IMR-90 (cell line): ENCODE results near the gene C10orf67. TPM values are rescaled to one million over a fixed set of nuclear protein-coding genes. Genes with fewer than 3 reads are reported as not detected.
A peak's percentile ranks its signal among the peaks of the same experiment; 100 is the strongest.

Experiments
- ATAC-seq: fragments of 200-7000 bp; cut with Tn5 transposase; 2 replicates; pipeline ENCODE4 v1.9.1; 2020; ENCODE audit warnings: low read depth, mild to moderate bottlenecking, moderate library complexity
- BruUV-seq: library from RNA; stranded (reverse); fragments of 400-500 nt; replicated peaks from 2 replicates; lab custom pipeline; 2021; lab: Mats Ljungman, UMichigan
- CTCF ChIA-PET: fragments of 300-600 bp; formaldehyde crosslinking; extraction: SDS; loops from one replicate; lab custom pipeline; 2021; ENCODE audit warnings: antibody characterized with exemption; lab: Yijun Ruan, JAX
- POLR2A ChIA-PET: fragments of 300-600 bp; sonication (Branson Sonifier 250); formaldehyde crosslinking; loops from one replicate; lab custom pipeline; 2022; ENCODE audit warnings: antibody characterized with exemption; ENCODE audit not compliant: unreplicated experiment; lab: Charles Lee
- DNase-seq: peaks from one replicate; pipeline ENCODE4 v3.0.0; 2013
- H2AFZ ChIP-seq: replicated peaks from 2 replicates; pipeline ENCODE3; 2013; ENCODE audit warnings: low read length, mild to moderate bottlenecking; ENCODE audit not compliant: poor library complexity
- H2AK5ac ChIP-seq: 2 replicates; pipeline ENCODE4 v1.6.1; 2013; ENCODE audit warnings: low read depth, low read length, inconsistent platforms
- H2AK9ac ChIP-seq: replicated peaks from 2 replicates; pipeline ENCODE3; 2013; ENCODE audit warnings: mild to moderate bottlenecking, low read depth, low read length, moderate library complexity; ENCODE audit not compliant: poor library complexity
- H2BK120ac ChIP-seq: 2 replicates; pipeline ENCODE4 v1.6.1; 2013; ENCODE audit warnings: low read depth, low read length, inconsistent platforms
- H2BK15ac ChIP-seq: 3 replicates; pipeline ENCODE4 v1.6.1; 2013; ENCODE audit warnings: low read depth, low read length, inconsistent platforms
- H2BK20ac ChIP-seq: 2 replicates; pipeline ENCODE4 v1.6.1; 2013; ENCODE audit warnings: low read depth, mild to moderate bottlenecking, inconsistent platforms, low read length, moderate library complexity
- H2BK5ac ChIP-seq: 2 replicates; pipeline ENCODE4 v1.6.1; 2013; ENCODE audit warnings: mild to moderate bottlenecking, low read depth, low read length, inconsistent platforms; ENCODE audit not compliant: poor library complexity, severe bottlenecking
- H3K14ac ChIP-seq: replicated peaks from 2 replicates; pipeline ENCODE4 v1.6.1; 2013; ENCODE audit warnings: low read depth, low read length, inconsistent platforms
- H3K18ac ChIP-seq: 2 replicates; pipeline ENCODE4 v1.6.1; 2013; ENCODE audit warnings: low read depth, low read length, control low read depth
- H3K23ac ChIP-seq: 2 replicates; pipeline ENCODE4 v1.6.1; 2013; ENCODE audit warnings: low read depth, low read length, inconsistent platforms
- H3K27ac ChIP-seq: 2 replicates; pipeline ENCODE4 v1.5.1; 2013; ENCODE audit warnings: mild to moderate bottlenecking, control low read depth, low read length; ENCODE audit not compliant: insufficient read depth
- H3K27me3 ChIP-seq: 2 replicates; pipeline ENCODE4 v1.6.1; 2013; ENCODE audit warnings: low read length; ENCODE audit not compliant: control insufficient read depth, insufficient read depth
- H3K36me3 ChIP-seq: 2 replicates; pipeline ENCODE4 v1.6.1; 2013; ENCODE audit warnings: low read length, mixed read lengths; ENCODE audit not compliant: control insufficient read depth, insufficient read depth
- H3K4ac ChIP-seq: 2 replicates; pipeline ENCODE4 v1.6.1; 2013; ENCODE audit warnings: low read depth, low read length, inconsistent platforms
- H3K4me1 ChIP-seq: 2 replicates; pipeline ENCODE4 v1.6.1; 2013; ENCODE audit warnings: low read length, mixed read lengths; ENCODE audit not compliant: control insufficient read depth, insufficient read depth
- H3K4me2 ChIP-seq: 2 replicates; pipeline ENCODE4 v1.6.1; 2013; ENCODE audit warnings: low read depth, mild to moderate bottlenecking, control low read depth, low read length, moderate library complexity
- H3K4me3 ChIP-seq: 2 replicates; pipeline ENCODE4 v1.5.1; 2013; ENCODE audit warnings: low read depth, mild to moderate bottlenecking, control low read depth, low read length, moderate library complexity; ENCODE audit not compliant: insufficient read depth
- H3K56ac ChIP-seq: 2 replicates; pipeline ENCODE4 v1.6.1; 2013; ENCODE audit warnings: low read length, inconsistent platforms; ENCODE audit not compliant: insufficient read depth; ENCODE audit errors: extremely low read depth
- H3K79me1 ChIP-seq, 2 experiments: 2 replicates each; pipeline ENCODE4 v1.6.1; 2013; ENCODE audit warnings: low read length in 2 of 2, inconsistent platforms in 1 of 2, low read depth in 1 of 2
- H3K9ac ChIP-seq: 2 replicates; pipeline ENCODE4 v1.6.1; 2013; ENCODE audit warnings: low read depth, low read length, control low read depth
- H3K9me1 ChIP-seq: 2 replicates; pipeline ENCODE4 v1.6.1; 2013; ENCODE audit warnings: low read length, inconsistent platforms; ENCODE audit not compliant: insufficient read depth
- H3K9me3 ChIP-seq: 2 replicates; pipeline ENCODE4 v1.6.1; 2013; ENCODE audit warnings: low read length; ENCODE audit not compliant: control insufficient read depth, insufficient read depth
- H4K20me1 ChIP-seq: 2 replicates; pipeline ENCODE4 v1.6.1; 2013; ENCODE audit warnings: low read length, inconsistent platforms; ENCODE audit not compliant: insufficient read depth
- H4K5ac ChIP-seq: 2 replicates; pipeline ENCODE4 v1.6.1; 2013; ENCODE audit warnings: mild to moderate bottlenecking, low read depth, low read length, control low read depth
- H4K8ac ChIP-seq, 2 experiments: 2 replicates each; pipeline ENCODE4 v1.6.1; 2013; ENCODE audit warnings: low read depth in 2 of 2, low read length in 2 of 2, control low read depth in 1 of 2, inconsistent platforms in 1 of 2
- H4K91ac ChIP-seq: 2 replicates; pipeline ENCODE4 v1.6.1; 2013; ENCODE audit warnings: low read depth, low read length, inconsistent platforms; ENCODE audit not compliant: insufficient read depth
- MXI1 ChIP-seq: IDR thresholded peaks from 2 replicates; pipeline ENCODE4 v1.6.1; 2012; ENCODE audit warnings: low read depth, mild to moderate bottlenecking, low read length, moderate library complexity, borderline replicate concordance
- POLR2A ChIP-seq: IDR thresholded peaks from 2 replicates; pipeline ENCODE4 v1.6.1; 2012; ENCODE audit warnings: mild to moderate bottlenecking, low read depth, low read length
- SMC3 ChIP-seq: fragments of 150-350 bp; IDR thresholded peaks from 2 replicates; pipeline ENCODE4 v1.6.1; 2016; ENCODE audit warnings: low read depth, mild to moderate bottlenecking, antibody characterized with exemption, low read length, moderate library complexity
- WGBS, 2 experiments: methylation state at CpG; one replicate each; pipeline versions ENCODE4 v1.1.5 to v1.1.7; 2013; ENCODE audit warnings: missing lambda C conversion rate in 2 of 2; ENCODE audit not compliant: insufficient read length in 1 of 2; ENCODE audit errors: extremely low coverage in 2 of 2; 5-methylcytosine and 5-hydroxymethylcytosine counted together
- dilution Hi-C: fragments of 300-500 bp; cut with HindIII; formaldehyde crosslinking; loops from one replicate; pipeline ENCODE4 v1.14.3; 2018; ENCODE audit warnings: low sequenced_read_pairs; ENCODE audit not compliant: unreplicated experiment
- in situ Hi-C: fragments of 300-500 bp; cut with MboI; formaldehyde crosslinking; loops from 3 replicates; pipeline ENCODE4 v1.14.3; 2019; ENCODE audit warnings: low sequenced_read_pairs, inconsistent platforms, mixed read lengths
- intact Hi-C: fragments of 100-400 bp; cut with micrococcal nuclease; formaldehyde crosslinking; loops from 2 replicates; pipeline ENCODE4 v1.10.0; 2022
- polyA plus RNA-seq, 3 experiments: library from polyadenylated mRNA; depleted of rRNA; stranded (reverse); fragments of >200 nt; gene quantifications; 2 replicates each; pipeline ENCODE4 v1.2.3, GENCODE V29; 2012; ENCODE audit warnings: low replicate concordance in 1 of 3
- total RNA-seq: library from RNA; depleted of rRNA; stranded (reverse); fragments of >200 nt; gene quantifications from 2 replicates; pipeline ENCODE4 v1.2.3, GENCODE V29; 2012

Gene C10orf67
- total and polyA plus RNA-seq, 2 of the 4 experiments (the other 2 are of a cell fraction): 0.15 to 0.18 TPM

- TF ChIP-seq SMC3: no peak
Observed at GRCh38 chr10:23172429-23173213, 172.0 kb downstream of the C10orf67 start (continued).

DNA sequence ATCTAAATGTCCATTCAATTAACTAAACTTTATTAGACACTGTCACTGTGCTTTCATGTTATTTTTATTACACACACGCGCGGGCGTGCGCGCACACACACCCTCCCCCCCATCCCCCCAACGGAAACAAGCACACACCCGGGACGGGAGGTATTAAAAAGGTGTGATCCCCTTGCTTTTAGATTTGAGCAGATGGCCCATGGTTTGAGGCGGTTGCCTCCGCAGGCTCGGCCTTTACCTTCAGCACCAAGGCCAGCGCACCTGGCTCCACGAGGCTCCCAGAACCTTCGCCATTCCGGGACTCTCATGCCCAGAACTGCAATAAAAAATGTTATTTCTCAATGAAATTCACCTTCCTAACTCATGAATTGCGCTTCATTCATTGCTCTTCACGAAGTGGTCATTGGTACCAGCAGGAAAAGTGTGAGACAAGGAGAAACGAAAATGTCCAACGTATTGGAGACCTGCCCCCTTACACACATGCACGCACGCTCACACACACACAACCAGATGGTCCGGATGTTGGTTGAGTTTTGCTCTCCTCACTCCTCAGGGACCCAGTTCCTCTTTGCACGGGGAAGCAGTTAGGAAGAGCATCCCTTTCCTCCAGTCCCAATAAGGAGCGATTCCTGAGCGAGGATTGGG lies 173.2 kb downstream of the C10orf67 start:
- Histone ChIP-seq H2AFZ (no peak overlapping the region), H3K9me3 (peaks cover 2% of the 10 kb centered on the region; the same call in 1 of the 2 replicates), H4K20me1 (no peaks in the 10 kb centered on the region), H3K27me3 (peaks cover 25% of the 10 kb centered on the region), H3K9ac (no peak overlapping the region), H3K18ac (no peak overlapping the region), H2BK20ac (no peak overlapping the region), H3K56ac (no peak overlapping the region), H3K36me3 (no peaks in the 10 kb centered on the region), H2BK15ac (no peak overlapping the region), H2BK120ac (no peak overlapping the region), H3K4me3 (no peak overlapping the region), H4K5ac (no peak overlapping the region), H3K4me1 (no peaks in the 10 kb centered on the region), H2AK5ac (no peak overlapping the region), H3K23ac (no peak overlapping the region), H3K79me1 (no peaks in the 10 kb centered on the region), H3K27ac (no peak overlapping the region), H2BK5ac (no peak overlapping the region), H2AK9ac (no peak overlapping the region), H3K4me2 (no peak overlapping the region), H4K8ac (no peak overlapping the region), H3K9me1 (no peaks in the 10 kb centered on the region), H4K91ac (no peak overlapping the region), H3K14ac (no peak overlapping the region), H3K4ac (no peak overlapping the region)
- ChIA-PET CTCF (no interaction called here), POLR2A (no interaction called here)
- ATAC-seq (peak; percentile 53; the same call in 1 of the 2 replicates), DNase-seq (peak; percentile 32)
- TF ChIP-seq MXI1: peak; percentile 84; the same call in 1 of the 2 replicates
- TF ChIP-seq POLR2A: no peak
- in situ Hi-C loops (loop anchor here (25.0 kb wide), 4 partner anchors 366 to 1341 kb away; partner anchors contain the start of gene KIAA1217), dilution Hi-C loops (no loop called here), intact Hi-C loops (no loop called here)
- no TSS peak for BruUV-seq
- WGBS, 2 experiments: no CpG with 5 or more reads among the region's 26 CpGs
